ENCODE results near the gene LMAN1L.

DNA sequence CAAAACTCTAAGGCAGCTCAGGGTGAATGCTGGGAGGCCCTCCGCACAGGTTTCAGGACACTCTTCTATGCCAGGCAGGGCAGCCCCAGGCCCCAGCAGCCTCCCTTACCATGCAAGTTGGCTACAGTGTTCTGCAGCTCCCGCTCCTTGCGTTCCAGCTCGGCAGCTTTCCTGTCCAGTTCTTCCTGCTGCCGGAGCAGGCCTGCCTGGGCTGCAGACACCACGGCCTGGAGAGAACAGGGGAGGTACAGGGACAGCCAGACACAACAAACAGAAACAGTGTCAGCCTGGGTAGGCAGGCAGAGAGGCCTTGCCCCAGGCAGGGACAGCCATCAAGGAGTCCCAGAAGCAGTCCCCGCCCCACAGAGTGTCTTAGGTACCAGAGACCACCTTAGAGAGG is 39.3 kb downstream of the LMAN1L start:
- TF ChIP-seq, protein P1, sequence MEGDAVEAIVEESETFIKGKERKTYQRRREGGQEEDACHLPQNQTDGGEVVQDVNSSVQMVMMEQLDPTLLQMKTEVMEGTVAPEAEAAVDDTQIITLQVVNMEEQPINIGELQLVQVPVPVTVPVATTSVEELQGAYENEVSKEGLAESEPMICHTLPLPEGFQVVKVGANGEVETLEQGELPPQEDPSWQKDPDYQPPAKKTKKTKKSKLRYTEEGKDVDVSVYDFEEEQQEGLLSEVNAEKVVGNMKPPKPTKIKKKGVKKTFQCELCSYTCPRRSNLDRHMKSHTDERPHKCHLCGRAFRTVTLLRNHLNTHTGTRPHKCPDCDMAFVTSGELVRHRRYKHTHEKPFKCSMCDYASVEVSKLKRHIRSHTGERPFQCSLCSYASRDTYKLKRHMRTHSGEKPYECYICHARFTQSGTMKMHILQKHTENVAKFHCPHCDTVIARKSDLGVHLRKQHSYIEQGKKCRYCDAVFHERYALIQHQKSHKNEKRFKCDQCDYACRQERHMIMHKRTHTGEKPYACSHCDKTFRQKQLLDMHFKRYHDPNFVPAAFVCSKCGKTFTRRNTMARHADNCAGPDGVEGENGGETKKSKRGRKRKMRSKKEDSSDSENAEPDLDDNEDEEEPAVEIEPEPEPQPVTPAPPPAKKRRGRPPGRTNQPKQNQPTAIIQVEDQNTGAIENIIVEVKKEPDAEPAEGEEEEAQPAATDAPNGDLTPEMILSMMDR (IDR thresholded peaks at IDR 0.05; ENCODE audit: poor library complexity), result no peak
- no peak for TF ChIP-seq EZH2 (IDR thresholded peaks at IDR 0.05; ENCODE audit: borderline replicate concordance)
